ENCODE results near the gene POTEI.
"Not testable (repeated sequence)": the region's sequence is repeated elsewhere in the genome, so short reads cannot be mapped to it uniquely, and the experiment has no call there.

DNA sequence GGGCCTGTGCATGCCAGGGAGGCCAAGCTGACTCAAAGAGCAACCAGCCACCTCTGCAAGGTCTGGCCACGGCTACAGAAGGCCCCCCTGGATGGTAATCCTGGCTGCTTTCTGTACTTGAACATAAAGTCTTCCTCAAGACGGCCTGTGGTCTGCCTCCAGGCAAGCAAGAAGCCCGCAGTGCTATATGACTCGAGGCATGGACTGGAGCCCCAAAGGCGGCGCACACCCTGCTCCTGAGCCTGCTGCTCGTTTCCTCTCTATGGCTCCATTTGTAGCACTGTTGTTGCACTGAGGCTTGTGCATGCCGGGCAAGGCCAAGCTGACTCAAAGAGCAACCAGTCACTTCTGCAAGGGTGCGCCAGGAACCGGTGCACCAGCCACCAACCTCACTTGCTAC, 57.3 kb downstream of the POTEI start:
- TF ChIP-seq, protein P1, sequence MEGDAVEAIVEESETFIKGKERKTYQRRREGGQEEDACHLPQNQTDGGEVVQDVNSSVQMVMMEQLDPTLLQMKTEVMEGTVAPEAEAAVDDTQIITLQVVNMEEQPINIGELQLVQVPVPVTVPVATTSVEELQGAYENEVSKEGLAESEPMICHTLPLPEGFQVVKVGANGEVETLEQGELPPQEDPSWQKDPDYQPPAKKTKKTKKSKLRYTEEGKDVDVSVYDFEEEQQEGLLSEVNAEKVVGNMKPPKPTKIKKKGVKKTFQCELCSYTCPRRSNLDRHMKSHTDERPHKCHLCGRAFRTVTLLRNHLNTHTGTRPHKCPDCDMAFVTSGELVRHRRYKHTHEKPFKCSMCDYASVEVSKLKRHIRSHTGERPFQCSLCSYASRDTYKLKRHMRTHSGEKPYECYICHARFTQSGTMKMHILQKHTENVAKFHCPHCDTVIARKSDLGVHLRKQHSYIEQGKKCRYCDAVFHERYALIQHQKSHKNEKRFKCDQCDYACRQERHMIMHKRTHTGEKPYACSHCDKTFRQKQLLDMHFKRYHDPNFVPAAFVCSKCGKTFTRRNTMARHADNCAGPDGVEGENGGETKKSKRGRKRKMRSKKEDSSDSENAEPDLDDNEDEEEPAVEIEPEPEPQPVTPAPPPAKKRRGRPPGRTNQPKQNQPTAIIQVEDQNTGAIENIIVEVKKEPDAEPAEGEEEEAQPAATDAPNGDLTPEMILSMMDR (IDR thresholded peaks at IDR 0.05): not testable (repeated sequence)
- not testable (repeated sequence) for TF ChIP-seq EP300, POLR2AphosphoS5, POLR2A (IDR thresholded peaks at IDR 0.05)

All from stomach (tissue), 4 donors.